Stimulated activated CD8-positive, alpha-beta memory T cell treated with anti-CD3 and anti-CD28 coated beads, Interleukin-4, amount 100 ng/mL, for 4 hours (primary cell): ENCODE results near the gene KATNB1.
"Not testable (repeated sequence)": the region's sequence is repeated elsewhere in the genome, so short reads cannot be mapped to it uniquely, and the experiment has no call there.

Source experiments
- DNase-seq, 2 donors: peaks; one replicate each; pipeline ENCODE4 v3.0.0-alpha.2; 2020; ENCODE audit warnings: low read depth in 2 of 2, low spot score in 1 of 2

The KATNB1 gene

DNA sequence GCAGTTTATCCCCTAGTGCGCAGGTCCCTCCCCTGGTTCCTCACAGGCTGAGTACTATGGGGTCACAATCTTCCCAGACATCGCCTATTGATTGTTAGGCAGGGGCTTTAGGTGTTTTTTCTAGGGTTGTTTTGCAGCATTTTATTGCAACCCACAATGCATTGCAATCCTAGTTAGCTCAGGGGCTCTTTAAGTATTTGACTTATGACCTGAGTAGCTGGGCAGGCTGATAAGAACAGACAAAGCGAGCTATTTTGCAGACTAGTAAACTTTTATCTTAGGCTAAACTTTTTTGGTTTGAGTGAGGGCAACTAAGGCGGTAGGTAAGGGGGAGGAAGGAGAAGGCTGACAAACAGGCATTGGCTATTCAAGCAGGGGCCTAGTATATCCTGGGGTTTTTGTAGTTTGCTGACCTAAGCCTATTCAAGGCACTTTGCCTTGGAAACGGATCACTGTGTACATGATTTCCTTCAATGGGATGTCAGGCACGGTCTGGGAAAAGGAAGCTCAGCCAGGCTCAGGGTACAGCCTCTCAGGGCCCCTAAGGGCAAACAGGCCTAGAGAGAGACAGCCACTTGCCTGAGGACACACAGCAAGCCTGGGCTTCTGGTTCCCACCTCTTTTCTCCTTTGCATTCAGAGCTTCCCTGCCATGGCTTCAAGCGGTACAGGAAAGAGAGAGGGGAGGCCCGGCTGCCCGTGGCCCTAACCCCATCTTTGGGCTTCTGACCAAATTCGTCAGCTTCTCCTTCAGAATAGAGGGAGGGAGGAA lies 34.6 kb upstream of the KATNB1 start:
- DNase-seq = no peak

DNA sequence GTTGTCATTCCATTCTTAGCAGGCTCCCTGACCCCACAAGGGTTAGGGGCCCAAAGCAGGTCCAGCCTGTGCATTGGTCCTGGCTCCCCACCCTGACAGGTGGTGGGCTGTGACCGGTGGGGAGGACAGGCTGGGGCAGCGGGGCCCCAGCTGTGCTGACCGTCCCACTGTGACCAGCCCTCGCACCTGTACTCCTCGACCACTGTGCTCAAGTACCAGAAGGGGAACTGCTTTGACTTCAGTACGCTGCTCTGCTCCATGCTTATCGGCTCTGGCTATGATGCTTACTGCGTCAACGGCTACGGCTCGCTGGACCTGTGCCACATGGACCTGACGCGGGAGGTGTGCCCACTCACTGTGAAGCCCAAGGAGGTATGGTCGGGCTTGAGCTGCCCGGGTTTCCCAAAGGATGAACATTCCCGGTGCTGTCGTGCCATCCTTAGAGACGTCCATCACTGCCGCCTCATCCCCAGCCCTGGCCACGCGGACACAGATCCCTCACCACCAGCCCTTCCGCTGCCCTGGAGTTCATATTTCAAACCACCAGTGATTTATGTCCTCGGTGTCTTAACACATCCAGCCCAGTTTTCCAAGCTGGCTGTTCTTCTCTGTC lies 33.7 kb upstream of the KATNB1 start:
- DNase-seq = no peak

DNA sequence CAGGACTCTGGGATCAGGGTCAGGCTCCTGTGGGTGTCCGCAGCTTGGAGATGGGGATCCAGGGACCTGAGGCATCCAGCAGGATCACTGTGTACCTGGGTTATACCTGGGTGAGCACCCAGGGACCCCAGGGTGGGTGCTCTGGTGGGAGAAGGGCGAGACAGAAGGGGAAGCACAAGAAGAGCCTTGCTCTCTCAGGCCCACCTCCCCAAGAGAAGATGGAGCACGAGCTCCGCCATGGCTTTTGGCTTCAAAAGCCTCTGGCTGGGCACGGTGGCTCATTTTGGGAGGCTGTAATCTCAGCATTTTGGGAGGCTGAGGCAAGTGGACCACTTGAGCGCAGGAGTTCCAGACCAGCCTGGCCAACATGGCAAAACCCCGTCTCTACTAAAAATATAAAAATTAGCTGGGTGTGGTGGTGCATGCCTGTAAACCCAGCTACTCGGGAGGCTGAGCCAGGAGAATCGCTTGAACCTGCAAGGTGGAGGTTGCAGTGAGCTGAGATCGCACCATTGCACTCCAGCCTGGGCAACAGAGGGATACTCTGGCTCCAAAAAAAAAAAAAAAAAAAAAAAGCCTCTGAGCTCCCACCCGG lies 32.1 kb upstream of the KATNB1 start:
- DNase-seq = no peak

DNA sequence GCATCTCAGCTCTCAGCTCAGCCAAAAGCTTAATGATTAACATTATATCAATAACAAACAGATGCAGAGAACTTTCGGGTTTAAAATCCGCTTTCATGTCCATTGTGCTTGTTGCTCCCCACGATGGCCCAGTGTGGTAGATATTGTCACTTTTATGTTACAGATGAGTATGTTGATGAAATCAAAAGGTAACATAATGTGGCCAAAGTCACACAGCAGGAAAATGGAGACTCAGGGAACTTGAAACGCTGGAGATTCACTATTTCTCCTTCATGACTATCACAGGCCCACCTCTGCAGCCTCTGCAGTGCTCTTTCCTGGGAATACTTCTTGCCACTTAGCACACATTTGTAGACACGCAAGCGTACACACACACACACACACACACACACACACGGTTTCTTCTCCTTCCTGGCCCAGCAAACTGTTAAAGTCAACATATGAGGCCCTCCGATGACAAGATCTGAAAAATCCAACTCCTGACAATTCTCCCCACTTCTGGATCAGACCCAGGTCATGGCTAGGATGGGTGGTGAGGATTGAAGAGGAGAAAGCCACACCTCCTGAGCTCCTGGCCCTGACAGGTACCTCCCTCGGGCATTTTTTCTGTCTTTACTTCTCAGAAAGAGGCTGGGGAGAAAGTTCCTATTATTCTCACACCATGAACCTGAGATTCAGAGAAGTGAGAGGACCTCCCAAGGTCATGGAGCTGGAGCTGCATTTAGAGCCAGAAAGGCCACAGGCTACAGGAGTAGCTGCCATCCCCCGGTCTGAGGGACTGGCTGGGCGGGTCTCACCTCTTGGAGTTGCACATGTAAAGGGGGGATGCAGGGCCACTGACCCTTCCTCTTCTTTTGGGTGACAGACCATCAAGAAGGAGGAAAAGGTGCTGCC lies 31.3 kb upstream of the KATNB1 start:
- DNase-seq = no peak

DNA sequence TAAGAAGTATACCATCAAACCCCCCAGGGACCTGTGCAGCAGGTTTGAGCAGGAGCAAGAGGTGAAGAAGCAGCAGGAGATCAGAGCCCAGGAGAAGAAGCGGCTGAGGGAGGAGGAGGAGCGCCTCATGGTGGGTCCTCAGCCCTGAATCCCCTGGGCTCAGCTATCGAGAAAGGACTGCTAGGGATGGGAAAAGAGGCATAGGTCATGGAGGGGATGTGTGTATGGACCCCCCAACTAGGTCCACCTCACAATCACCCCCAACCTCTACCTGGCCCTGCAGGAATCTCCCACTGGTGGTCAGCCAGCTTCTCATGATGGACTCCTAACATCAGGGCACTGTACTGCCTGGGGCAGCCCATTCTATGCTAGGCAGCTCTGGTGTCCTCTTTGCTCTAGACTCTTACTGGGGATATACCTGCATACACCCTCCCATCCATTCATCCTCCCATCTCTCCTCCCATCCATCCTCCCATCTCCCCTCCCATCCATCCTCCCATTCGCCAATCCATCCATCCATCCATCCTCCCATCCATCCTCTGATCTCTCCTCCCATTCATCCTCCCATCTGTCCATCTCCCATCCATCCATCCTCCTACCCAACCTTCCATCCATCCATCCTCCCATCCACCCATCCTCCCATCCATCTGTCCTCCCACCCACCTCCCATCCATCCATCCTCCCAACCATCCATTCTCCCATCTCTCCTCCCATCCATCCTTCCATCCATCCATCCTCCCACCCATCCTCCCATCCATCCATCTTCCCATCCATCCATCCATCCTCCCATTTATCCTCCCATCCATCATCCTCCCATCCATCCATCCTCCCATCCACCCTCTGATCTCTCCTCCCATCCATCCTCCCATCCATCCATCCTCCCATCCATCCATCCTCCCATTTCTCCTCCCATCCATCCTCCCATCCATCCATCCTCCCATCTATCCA lies 30.4 kb upstream of the KATNB1 start:
- no peak for DNase-seq

DNA sequence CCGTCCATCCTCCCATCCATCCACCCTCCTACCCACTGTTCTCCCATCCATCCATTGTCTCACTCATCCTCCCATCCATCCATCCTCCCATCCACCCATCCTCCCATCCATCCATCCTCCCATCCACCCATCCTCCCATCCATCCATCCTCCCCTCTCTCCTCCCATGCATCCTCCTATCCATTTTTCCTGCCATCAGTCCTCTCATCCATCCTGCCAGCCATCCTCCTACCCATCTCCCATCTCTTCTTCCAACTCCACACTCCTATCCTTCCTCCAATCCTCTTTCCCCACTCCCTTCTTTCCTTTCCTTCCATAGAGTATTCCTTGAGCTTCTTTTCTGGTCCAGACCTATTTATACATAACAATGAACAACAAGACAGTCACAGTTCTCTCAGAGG lies 28.9 kb upstream of the KATNB1 start:
- DNase-seq = no peak

DNA sequence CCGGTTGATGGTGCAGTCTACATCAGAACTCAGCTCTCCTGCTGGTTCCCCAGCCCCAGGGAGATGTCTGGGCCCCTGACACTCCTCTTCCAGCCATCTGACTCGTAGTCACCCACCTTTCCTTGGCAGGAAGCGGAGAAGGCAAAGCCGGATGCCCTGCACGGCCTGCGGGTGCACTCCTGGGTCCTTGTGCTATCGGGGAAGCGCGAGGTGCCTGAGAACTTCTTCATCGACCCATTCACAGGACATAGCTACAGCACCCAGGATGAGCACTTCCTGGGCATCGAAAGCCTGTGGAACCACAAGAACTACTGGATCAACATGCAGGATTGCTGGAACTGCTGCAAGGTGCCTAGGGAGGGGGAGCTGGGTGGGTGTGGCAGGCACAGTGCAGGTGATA lies 28.2 kb upstream of the KATNB1 start:
- no peak for DNase-seq

DNA sequence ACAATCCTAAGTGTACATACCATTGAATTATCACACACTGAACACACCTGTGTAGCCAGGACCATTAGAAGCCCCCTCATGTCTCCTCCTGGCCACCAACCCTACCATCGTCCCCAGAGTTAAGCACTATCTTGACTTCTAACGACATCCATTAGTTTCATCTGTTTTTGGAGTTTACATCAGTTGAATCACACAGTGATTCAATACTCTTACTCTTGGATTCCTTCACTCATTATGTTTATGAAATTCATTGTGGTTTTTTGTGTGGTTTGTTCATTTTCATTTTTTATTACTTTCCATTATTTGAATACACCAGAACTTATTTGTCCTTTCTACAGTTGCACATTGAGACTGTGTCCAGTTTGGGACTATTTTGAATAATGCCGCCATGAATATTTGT lies 27.4 kb upstream of the KATNB1 start:
- no peak for DNase-seq

DNA sequence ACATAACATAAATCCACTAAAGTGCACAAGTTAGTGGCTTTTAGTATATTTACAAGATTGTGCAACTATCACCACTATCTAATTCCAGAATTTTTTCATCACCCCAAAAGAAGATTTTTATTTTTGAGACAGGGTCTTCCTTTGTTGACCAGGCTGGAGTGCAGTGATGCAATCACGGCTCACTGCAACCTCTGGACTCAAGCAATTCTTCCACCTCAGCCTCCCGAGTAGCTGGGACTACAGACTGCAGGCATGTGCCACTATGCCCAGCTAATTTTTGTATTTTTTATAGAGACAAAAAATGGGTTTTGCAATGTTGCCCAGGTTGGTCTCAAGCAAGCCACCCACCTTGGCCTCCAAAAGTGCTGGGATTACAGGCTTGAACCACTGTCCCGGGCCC lies 25.9 kb upstream of the KATNB1 start:
- no peak for DNase-seq

DNA sequence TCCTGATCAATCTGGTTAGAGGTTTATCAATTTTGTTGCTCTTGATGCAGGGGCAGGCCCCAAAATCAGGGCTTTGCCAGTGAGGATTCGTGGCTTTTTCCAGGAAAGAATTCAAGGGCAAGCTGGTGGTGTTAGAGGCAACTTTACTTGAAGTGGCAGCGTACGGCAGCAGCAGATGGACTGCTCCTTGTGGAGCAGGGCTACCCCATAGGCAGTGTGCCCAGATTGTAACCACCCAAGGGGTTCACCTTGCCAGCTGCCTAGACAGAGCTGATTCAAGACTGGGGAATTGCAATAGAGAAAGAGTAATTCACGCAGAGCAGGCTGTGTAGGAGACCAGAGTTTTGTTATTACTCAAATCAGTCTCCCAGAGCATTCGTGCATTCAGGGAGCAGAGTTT lies 24.2 kb upstream of the KATNB1 start:
- DNase-seq = no peak

DNA sequence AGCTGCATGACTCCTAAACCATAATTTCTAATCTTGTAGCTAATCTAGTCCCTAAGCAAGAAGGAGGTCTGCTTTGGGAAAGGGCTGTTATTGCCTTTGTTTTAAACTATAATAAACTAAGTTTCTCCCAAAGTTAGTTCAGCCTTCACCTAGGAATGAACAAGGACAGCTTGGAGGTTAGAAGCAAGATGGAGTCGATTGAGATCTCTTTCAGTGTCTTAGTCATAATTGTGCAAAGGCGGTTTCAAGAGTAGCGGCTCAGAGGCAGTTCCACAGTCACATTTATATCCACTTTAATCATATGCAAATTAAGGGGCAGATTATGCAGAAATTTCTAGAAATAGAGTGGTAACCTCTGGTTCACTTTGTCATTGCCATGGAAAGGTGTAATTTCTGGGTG lies 23.6 kb upstream of the KATNB1 start:
- DNase-seq = no peak

DNA sequence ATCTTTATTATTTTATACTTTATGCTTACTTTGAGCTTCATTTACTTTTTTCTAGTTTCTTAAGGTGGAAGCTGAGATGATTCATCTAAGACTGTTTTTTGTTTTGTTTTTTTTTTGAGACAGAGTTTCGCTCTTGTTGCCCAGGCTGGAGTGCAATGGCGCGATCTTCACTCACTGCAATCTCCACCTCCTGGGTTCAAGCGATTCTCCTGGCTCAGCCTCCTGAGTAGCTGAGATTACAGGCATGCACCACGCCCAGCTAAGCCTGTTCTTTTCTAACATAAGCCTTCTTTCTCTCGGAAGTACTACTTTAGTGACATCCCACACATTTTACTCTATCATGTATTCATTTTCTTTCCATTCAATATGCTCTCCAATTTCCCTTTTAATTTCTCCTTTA lies 23.0 kb upstream of the KATNB1 start:
- not testable (repeated sequence) for DNase-seq

DNA sequence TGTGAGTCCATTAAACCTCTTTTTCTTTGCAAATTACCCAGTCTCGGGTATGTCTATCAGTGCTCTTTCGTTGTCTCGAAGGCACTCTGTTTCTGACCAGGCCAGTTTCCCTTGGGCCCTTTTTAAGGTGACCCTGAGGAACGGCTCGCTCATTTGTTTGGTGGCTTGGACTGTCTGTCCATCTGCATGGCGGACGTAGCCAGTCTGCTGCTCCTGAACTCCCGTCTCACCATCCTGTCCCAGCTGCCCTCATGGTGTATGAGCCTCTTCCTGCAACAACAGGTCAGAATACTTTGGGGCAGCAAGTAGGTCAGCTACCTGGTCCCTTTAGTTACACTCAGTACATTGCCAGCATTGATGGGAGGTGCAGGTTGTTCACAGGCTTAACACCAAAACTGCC lies 22.0 kb upstream of the KATNB1 start:
- DNase-seq = no peak

DNA sequence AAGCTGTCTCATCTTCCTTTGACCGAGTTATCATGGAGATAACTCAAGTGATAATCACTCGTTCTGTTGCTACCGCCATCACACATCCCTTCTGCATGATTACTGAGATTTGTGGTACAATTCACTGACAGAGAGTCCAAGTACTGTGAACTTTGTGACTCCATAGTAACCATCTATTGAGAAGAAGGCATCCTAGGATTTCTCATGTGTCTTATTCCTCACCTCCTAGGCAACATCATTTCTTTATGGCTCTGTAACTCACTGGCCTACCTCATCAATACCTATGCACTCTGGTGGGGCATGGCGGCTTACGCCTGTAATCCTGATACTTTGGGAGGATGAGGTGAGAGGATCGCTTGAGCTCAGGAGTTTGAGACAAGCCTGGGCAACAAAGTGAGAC lies 21.5 kb upstream of the KATNB1 start:
- no peak for DNase-seq

DNA sequence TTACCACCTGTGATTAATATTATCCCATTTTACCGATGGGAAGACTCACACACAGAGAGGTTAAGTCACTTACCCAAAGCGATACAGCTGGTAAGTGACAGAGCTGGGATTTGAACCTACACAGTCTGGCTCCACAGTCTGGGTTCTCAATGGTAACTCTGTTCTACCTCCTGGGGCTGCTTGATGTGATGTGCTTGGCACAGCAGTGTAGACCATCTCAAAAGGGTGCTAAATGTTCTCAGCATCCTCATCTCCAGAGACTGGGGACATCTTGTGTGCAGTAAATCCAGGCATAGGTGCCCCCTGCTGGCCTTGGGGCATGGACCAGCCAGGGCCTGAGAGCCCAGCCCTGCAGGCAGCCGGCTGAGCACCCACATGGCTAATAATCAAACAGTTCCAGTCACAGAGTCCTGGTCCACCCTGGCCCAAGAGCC lies 15.4 kb upstream of the KATNB1 start:
- no peak for DNase-seq

DNA sequence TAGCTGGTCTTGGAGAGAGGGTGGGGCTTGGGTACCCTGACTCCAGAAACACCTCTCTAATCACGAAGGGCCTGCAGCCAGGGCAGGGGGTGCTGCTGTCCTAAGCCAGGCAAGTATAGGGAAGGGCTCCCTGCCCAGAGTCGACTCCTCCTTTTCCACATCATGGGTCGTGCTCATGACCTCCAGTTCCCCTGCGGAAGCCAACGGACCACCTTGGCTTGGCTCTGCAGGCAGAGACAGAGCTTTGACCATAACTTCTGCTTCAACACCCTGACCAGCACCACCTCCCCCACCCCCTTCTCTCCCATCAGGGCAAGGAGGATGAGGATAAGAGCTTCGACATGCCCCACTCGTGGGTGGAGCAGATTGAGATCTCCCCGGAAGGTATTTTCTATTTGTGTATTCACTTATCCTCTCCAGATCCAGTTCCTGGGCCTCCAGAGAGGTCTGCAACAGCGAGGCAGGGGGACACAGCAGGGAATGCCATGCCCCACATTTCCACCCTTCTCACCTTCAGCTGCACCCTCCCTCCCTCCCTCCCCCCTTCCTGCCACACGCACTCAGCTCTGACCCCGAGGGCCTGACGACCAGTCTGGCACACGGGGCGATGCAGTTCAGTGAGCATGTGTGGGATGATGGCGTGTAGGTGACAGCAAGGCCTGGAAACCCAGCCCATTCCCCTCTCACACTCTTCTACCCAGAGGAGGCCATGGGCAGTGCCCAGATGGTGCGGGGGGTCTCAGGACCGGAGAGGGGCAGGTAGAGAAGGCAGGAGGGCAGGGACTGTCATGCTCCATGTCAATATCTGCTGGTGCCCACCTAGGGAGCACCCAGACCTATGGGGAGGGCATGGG lies 14.0 kb upstream of the KATNB1 start:
- DNase-seq = no peak

DNA sequence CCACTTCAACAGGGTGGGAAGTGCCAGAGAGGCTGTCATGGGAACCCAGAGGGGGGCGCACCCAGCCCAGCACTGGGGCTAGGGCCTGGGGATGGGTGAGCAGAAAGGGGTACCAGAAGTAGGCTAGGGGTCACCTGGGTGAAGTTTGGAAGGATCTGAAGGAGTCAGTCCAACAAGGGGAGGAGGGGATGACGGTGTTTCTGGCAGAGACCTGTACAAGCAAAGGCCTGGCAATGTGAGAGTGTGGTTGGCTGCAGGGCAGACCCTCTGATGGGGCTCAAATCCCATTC lies 13.4 kb upstream of the KATNB1 start:
- DNase-seq = no peak

DNA sequence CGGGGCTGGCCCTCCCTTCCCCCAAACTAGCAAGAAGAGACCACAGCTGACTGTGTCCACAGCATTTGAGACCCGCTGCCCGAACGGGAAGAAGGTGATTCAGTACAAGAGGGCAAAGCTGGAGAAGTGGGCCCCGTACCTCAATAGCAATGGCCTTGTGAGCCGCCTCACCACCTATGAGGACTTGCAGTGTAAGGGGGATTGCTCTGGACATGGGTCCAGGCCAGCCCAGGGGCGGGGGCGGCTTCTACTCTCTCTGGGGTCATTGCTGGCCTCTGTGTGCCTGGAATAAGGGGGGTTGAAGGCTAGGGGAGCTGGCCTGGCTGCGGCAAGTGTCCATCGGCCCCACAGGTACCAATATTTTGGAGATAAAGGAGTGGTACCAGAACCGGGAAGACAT lies 12.9 kb upstream of the KATNB1 start:
- DNase-seq = no peak

DNA sequence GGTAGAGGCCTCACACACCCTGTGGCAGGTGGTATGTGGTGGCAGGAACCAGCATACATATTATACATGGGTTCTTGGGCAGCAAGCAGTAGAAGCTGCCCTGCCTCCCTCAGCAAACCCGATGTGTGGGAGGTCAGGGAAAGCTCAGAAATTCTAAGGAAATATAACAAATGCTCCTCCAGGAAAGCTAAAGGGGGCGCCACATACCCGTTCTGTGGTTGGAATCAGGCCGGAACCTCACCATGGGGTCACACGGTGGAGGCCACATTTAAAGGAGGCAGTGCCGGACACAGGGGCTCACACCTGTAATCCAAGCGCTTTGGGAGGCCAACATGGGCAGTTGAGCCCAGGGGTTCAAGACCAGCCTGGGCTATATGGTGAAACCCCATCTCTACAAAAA lies 12.4 kb upstream of the KATNB1 start:
- no peak for DNase-seq

DNA sequence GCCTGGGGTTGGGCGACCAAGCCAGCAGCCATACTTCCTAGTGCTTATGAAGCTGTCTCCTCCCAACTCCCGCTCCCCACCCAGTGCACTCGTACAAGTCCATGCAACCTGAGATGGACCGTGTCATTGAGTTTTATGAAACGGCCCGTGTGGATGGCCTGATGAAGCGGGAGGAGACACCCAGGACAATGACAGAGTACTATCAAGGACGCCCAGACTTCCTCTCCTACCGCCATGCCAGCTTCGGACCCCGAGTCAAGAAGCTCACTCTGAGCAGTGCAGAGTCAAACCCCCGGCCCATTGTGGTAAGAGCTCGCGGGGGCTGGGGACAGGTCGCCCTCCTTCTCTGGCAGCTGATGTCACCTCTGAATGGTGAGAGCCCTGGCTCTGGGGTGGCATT lies 11.0 kb upstream of the KATNB1 start:
- DNase-seq = no peak
